A673 (cell line): ENCODE data around the gene MKNK1.

Experiments
- CTCF ChIP-seq: fragments of 300-800, 200-600 bp; sonication (generic); conservative IDR thresholded peaks from 2 replicates; pipeline ENCODE4 v1.5.1; 2017; ENCODE audit warnings: low read depth, mild to moderate bottlenecking, antibody characterized with exemption, low read length, moderate library complexity, mixed read lengths
- EZH2 ChIP-seq: fragments of 200-600 bp; sonication (generic); IDR thresholded peaks from 2 replicates; pipeline ENCODE4 v1.6.1; 2017; ENCODE audit warnings: borderline replicate concordance, low read depth, mild to moderate bottlenecking, mixed read lengths, antibody characterized with exemption, low read length; ENCODE audit not compliant: poor library complexity, severe bottlenecking

- TF ChIP-seq CTCF (no peak), EZH2 (no peak)
Measured at GRCh38 chr1:46520063-46520911, 83.8 kb downstream of the MKNK1 start.
